ENCODE measurements around the gene VPS52. TPM values are rescaled to one million over a fixed set of nuclear protein-coding genes. Genes with fewer than 3 reads are reported as not detected.

The VPS52 gene
- total RNA-seq, 1 donor from 2014 or later: 30.6 TPM

DNA sequence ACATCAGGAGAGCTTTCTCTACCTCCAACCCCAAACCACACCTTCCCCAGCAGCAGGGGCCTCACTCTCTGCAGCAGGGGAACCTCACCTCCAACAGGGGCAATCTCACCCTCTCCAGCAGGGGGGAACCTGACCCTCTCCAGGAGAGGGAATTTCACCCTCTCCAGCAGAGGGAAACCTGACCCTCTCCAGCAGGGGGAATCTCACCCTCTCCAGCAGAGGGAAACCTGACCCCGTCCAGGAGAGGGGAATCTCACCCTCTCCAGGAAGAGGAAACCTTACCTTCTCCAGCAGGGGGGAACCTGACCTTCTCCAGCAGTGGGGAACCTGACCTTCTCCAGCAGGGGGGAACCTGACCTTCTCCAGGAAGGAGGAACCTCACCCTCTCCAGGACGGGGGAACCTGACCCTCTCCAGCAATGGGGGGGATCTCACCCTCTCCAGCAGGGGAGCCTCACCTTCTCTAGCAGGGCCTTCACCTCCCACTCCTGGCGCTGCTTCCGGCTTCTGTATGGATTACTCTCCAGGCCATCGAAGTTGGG is 8.4 kb upstream of the VPS52 start:
- Mint-ChIP-seq H3K4me3 (ENCODE audit: unreplicated experiment) (peak overlapping the region; percentile 45), H3K36me3 (ENCODE audit: low read depth, unreplicated experiment) (peaks cover 16% of the 10 kb centered on the region), H3K27me3 (ENCODE audit: low read depth, unreplicated experiment) (no peaks in the 10 kb centered on the region), H3K27ac (ENCODE audit: unreplicated experiment) (no peak overlapping the region), H3K4me1 (ENCODE audit: low read depth, unreplicated experiment) (peaks cover 14% of the 10 kb centered on the region), H3K9me3 (ENCODE audit: unreplicated experiment) (no peaks in the 10 kb centered on the region)
- Histone ChIP-seq H3K4me1 (ENCODE audit: insufficient read depth, low read length) (peaks cover 25% of the 10 kb centered on the region), H4K20me1 (ENCODE audit: insufficient read depth, low read length) (peaks cover 58% of the 10 kb centered on the region), H3K27me3 (ENCODE audit: insufficient read depth, low read length) (no peaks in the 10 kb centered on the region), H3K36me3 (ENCODE audit: insufficient read depth, low read length) (peaks cover 30% of the 10 kb centered on the region), H3K9me3 (ENCODE audit: insufficient read depth, low read depth, low read length) (no peaks in the 10 kb centered on the region), H3K4me3 (ENCODE audit: insufficient read depth, low read depth, low read length) (no peak overlapping the region), H3K9ac (ENCODE audit: low read length) (no peak overlapping the region), H3K4me2 (ENCODE audit: low read length) (no peak overlapping the region), H2AFZ (ENCODE audit: low read depth, low read length) (no peak overlapping the region), H3K27ac (ENCODE audit: low read depth, low read length) (no peak overlapping the region), H3K79me2 (ENCODE audit: insufficient read depth, low read length) (peaks cover 18% of the 10 kb centered on the region)
- no peak for TF ChIP-seq EZH2 (IDR thresholded peaks at IDR 0.05; ENCODE audit: insufficient read depth, low read length)
- TF ChIP-seq, protein P1, sequence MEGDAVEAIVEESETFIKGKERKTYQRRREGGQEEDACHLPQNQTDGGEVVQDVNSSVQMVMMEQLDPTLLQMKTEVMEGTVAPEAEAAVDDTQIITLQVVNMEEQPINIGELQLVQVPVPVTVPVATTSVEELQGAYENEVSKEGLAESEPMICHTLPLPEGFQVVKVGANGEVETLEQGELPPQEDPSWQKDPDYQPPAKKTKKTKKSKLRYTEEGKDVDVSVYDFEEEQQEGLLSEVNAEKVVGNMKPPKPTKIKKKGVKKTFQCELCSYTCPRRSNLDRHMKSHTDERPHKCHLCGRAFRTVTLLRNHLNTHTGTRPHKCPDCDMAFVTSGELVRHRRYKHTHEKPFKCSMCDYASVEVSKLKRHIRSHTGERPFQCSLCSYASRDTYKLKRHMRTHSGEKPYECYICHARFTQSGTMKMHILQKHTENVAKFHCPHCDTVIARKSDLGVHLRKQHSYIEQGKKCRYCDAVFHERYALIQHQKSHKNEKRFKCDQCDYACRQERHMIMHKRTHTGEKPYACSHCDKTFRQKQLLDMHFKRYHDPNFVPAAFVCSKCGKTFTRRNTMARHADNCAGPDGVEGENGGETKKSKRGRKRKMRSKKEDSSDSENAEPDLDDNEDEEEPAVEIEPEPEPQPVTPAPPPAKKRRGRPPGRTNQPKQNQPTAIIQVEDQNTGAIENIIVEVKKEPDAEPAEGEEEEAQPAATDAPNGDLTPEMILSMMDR (IDR thresholded peaks at IDR 0.05; ENCODE audit: insufficient read depth, low read depth, low read length): peak; percentile 66
- FAIRE-seq (no peak), DNase-seq (ENCODE audit: low read depth) (peak; percentile 27)

DNA sequence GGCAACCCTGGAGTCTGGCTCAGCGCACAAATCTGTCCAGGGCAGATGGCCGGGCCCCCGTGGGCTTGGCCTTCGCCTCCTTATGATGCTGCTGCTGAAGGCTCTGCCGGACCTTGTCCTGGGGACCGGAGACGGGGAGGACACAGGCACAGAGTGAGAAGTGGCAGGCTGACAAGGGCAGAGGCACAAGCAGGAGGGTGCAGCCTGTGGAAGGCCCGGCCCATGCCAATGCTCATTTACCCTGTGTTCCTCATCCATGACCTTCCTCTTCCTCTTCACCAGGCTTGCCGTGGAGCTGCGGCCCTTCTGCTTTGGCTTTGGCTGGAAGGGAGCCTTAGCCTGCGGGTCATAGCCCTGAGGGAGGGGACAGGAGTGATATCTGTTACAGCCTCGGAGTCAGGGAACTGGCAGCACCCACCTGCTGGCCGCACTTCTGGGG is 7.6 kb upstream of the VPS52 start:
- Histone ChIP-seq H3K79me2 (ENCODE audit: insufficient read depth, low read length) (peaks cover 20% of the 10 kb centered on the region), H3K4me2 (ENCODE audit: low read length) (no peak overlapping the region), H3K4me3 (ENCODE audit: insufficient read depth, low read depth, low read length) (no peak overlapping the region), H3K9ac (ENCODE audit: low read length) (no peak overlapping the region), H3K27me3 (ENCODE audit: insufficient read depth, low read length) (no peaks in the 10 kb centered on the region), H3K36me3 (ENCODE audit: insufficient read depth, low read length) (peaks cover 32% of the 10 kb centered on the region), H3K27ac (ENCODE audit: low read depth, low read length) (no peak overlapping the region), H3K4me1 (ENCODE audit: insufficient read depth, low read length) (peaks cover 32% of the 10 kb centered on the region), H4K20me1 (ENCODE audit: insufficient read depth, low read length) (peaks cover 64% of the 10 kb centered on the region), H2AFZ (ENCODE audit: low read depth, low read length) (no peak overlapping the region), H3K9me3 (ENCODE audit: insufficient read depth, low read depth, low read length) (no peaks in the 10 kb centered on the region)
- Mint-ChIP-seq H3K36me3 (ENCODE audit: low read depth, unreplicated experiment) (peaks cover 19% of the 10 kb centered on the region), H3K27ac (ENCODE audit: unreplicated experiment) (no peak overlapping the region), H3K27me3 (ENCODE audit: low read depth, unreplicated experiment) (no peaks in the 10 kb centered on the region), H3K4me1 (ENCODE audit: low read depth, unreplicated experiment) (peaks cover 21% of the 10 kb centered on the region), H3K4me3 (ENCODE audit: unreplicated experiment) (peak overlapping the region; percentile 70), H3K9me3 (ENCODE audit: unreplicated experiment) (no peaks in the 10 kb centered on the region)
- DNase-seq (ENCODE audit: low read depth) (no peak), FAIRE-seq (no peak)
- TF ChIP-seq EZH2 (IDR thresholded peaks at IDR 0.05; ENCODE audit: insufficient read depth, low read length): no peak
- TF ChIP-seq, protein P1 (IDR thresholded peaks at IDR 0.05; ENCODE audit: insufficient read depth, low read depth, low read length): no peak

DNA sequence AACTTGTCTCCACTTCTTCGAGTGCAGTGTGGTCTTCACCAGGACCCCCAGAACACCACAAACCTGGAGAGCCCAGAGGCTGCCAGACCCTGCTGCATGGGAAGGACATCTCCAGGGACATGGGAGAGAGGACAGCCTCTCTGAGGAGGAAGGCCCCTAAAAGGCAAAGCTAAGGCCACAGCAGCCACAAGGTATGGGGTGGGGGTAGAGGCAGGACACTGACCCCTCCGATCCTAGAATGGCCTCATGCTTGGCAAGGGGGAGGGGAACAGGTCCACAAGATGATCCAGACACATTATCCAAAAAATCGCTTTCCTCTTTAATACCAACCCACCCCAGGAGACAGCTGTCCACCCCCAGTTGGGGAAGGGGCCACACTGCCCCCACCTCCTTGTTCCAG is 7.1 kb upstream of the VPS52 start:
- Histone ChIP-seq H4K20me1 (ENCODE audit: insufficient read depth, low read length) (peaks cover 67% of the 10 kb centered on the region), H2AFZ (ENCODE audit: low read depth, low read length) (no peak overlapping the region), H3K4me3 (ENCODE audit: insufficient read depth, low read depth, low read length) (no peak overlapping the region), H3K9me3 (ENCODE audit: insufficient read depth, low read depth, low read length) (no peaks in the 10 kb centered on the region), H3K27ac (ENCODE audit: low read depth, low read length) (no peak overlapping the region), H3K36me3 (ENCODE audit: insufficient read depth, low read length) (peaks cover 35% of the 10 kb centered on the region), H3K79me2 (ENCODE audit: insufficient read depth, low read length) (peaks cover 23% of the 10 kb centered on the region), H3K27me3 (ENCODE audit: insufficient read depth, low read length) (no peaks in the 10 kb centered on the region), H3K4me2 (ENCODE audit: low read length) (no peak overlapping the region), H3K4me1 (ENCODE audit: insufficient read depth, low read length) (peaks cover 37% of the 10 kb centered on the region), H3K9ac (ENCODE audit: low read length) (no peak overlapping the region)
- Mint-ChIP-seq H3K27me3 (ENCODE audit: low read depth, unreplicated experiment) (no peaks in the 10 kb centered on the region), H3K4me3 (ENCODE audit: unreplicated experiment) (no peak overlapping the region), H3K9me3 (ENCODE audit: unreplicated experiment) (no peaks in the 10 kb centered on the region), H3K27ac (ENCODE audit: unreplicated experiment) (no peak overlapping the region), H3K36me3 (ENCODE audit: low read depth, unreplicated experiment) (peaks cover 21% of the 10 kb centered on the region), H3K4me1 (ENCODE audit: low read depth, unreplicated experiment) (peaks cover 24% of the 10 kb centered on the region)
- no peak for TF ChIP-seq EZH2 (IDR thresholded peaks at IDR 0.05; ENCODE audit: insufficient read depth, low read length)
- TF ChIP-seq, protein P1 (IDR thresholded peaks at IDR 0.05; ENCODE audit: insufficient read depth, low read depth, low read length): no peak
- FAIRE-seq (no peak), DNase-seq (ENCODE audit: low read depth) (no peak)

Data from astrocyte (in vitro differentiated cells and primary cell).